Measurements from ENCODE around the gene PELI1.
"Not testable (repeated sequence)": the region's sequence is repeated elsewhere in the genome, so short reads cannot be mapped to it uniquely, and the experiment has no call there.

PELI1 gene

GRCh38 chr2:64120928-64121327 lies 23.3 kb downstream of the PELI1 start:
- DNase-seq = no peak

- DNase-seq = no peak
Measured at GRCh38 chr2:64120008-64120407, 24.2 kb downstream of the PELI1 start.

- DNase-seq = no peak
Measured at GRCh38 chr2:64119369-64119768, 24.9 kb downstream of the PELI1 start.

DNA sequence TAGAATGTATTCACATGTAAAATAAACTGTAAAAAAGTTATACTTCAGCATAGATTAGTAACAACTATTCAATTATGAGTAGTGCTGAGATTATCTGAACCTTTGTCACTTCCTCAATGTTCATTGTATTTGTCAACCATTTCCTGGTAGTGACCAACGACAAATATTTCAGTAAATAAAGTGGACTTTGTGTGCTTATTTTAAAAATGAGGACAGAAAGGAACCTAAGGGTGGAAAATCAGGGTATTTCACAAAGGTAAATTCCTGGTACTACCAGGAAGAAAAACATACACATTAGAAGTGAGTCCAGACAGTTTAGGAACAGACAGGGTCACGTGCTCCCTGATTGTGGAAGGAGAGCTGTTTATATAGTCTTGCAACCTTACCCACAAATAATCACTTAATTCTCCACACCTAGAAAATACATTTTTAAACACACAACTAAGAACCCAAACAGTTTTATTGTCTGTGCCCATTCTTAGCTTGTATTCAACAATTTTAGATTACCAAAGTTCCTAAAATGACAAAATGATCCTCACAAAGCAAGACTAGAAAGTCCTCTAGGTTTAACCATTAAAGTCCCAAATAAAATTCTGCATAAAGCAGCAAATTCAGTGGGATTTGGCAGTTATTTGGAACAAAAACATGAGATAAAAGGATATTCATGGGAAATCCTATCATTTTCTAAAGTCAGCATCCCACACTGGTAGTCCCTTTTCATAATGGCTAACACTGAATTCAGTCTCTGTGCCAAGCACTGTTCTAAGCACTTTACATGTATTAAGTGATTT lies 28.2 kb downstream of the PELI1 start:
- no peak for DNase-seq

GRCh38 chr2:64114912-64115277 lies 29.3 kb downstream of the PELI1 start:
- DNase-seq = no peak

DNA sequence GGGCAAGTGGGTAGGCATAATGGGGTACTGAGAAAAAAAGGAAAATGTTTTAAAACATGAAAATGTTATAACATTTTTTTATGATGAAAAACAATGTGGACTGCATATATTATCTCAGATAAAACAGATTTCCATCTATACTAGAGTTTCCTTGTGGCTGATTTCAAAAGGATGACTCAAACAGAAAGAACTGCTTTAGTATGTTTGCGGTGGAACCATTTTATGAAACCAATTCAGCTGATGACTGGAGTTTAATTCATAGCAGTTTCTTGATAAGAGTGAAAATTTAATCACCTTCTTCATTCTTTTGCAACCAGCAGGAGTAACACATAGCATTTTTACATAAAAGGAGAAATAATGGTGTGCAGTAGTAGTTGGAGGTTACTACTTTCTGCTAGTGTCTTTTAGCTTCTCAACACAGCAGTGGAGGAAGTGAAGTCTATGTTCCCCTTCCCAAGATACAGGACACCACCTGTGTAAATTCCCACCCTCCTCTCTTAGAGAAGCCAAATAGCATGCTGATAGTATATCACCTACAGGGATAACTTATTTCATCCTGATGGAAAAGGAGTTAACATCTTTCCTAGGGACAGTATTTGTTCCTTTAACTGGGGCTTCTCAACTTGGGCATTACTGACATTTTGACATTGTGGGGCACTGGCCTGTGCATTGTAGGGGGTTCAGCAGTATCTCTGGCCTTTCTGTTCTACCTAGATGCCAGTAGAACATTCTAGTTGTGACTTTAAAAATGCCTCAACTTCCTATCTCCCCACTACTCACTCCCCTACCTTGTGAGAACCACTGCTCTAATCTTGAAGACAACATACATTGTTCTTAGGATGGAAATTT lies 29.9 kb downstream of the PELI1 start:
- DNase-seq = peak; percentile 34

DNA sequence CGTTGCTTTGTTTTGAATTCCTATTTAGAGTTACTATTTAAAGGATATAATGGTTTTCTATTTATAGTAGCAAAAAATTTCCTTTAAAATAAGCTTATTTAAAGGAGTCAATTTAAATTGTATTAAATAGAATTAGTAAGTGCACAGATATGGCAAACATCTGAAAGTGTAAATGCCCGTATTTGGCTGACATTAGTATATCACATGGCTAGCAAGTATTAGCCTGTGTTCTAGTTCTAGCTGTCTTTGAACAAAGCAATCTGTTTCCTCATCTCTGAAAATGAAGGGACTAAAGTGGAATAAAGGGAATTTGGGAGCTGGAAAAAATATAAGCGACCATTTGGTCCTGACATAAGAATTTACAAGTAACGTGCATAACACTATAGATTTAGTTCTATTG lies 32.2 kb downstream of the PELI1 start:
- no peak for DNase-seq

GRCh38 chr2:64111426-64111825 lies 32.8 kb downstream of the PELI1 start:
- DNase-seq = no peak

DNA sequence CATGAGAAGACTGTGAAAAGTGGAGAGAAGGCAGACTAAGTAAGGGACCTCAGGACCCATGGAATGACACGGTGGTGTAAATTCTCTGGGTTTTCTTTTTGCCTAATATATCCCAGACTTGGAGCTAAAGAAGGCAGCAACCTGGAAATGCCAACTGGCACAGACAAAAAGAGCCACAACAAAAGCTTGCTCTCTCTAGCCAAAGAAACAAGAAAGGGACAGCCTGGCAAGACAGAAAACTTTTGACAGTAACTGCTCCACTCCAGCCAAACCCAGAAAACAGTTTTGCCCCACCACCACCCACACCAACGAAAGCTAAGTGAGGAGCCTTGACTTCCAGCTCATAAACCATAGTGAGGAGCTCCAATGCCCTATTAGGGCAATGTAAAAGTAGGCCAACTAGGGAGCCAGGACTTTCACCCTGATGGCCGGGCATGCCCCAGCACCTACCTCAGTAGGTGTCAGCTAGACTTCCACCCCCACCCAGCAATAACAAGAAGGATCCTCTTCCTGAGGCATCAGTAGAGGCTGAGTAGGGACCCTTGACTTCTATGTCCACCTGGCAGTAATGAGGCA lies 35.5 kb downstream of the PELI1 start:
- DNase-seq = no peak

- no peak for DNase-seq
Measured at GRCh38 chr2:64106481-64106880, 37.7 kb downstream of the PELI1 start.

DNA sequence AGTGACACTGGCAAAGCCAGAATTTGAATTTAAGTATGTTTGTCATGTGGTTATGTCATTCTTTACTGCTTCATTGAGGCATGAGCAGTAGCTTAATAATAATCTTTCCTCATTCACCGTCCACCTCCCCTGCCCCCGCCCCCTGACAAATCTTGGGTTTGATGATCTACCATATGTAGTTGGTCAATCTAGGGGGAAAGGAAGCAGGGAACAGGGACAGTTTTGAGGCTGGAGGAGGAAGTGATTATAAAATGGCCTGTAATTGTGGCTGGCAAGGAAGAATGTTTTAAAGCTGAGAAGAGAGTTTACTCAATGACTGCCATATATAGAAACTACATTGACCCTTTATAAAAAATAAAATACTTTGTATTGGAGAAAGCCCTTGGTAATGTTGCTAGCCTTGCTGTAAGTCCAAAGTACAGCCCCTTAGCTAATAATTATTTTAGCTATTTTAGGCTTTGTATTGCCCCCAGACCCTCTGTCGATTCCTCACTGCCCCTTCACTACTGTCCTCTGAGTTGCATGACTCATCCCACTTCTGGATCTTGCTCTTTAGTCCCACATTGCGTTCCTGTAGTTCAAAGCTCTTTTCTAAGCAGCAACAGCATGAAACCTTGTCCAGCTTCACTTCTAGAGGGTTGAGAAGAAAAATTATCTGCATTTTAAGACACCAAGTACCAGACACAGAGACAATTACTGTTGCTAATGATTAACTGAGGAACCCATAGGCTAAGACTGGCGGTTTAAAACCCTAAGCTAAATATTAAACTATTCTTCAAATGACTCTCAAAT lies 38.4 kb downstream of the PELI1 start:
- no peak for DNase-seq

- no peak for DNase-seq
Measured at GRCh38 chr2:64104933-64105332, 39.3 kb downstream of the PELI1 start.

- DNase-seq = not testable (repeated sequence)
Measured at GRCh38 chr2:64102736-64103135, 41.5 kb downstream of the PELI1 start.

DNA sequence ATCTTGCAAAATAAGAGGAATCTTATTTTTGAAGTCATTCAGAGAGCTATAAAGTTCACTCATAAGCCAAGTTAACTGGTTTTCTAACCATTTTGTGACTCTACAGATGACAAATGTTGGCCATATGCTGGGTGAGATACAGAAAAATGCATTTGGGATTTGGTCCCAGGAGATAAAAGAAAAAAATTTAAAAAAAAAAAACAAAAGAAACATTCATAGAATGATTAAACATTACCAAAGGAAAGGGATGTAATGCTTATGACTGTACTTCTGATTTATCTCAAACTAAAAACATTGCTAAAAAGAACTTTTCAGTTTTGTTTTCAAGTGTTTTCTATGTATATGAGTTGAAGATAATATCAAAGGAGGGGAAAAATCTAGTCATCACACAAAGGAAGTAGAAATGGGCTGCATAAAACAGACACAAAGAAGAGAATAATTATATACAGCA lies 43.1 kb downstream of the PELI1 start:
- DNase-seq = peak; percentile 7

- DNase-seq = not testable (repeated sequence)
Measured at GRCh38 chr2:64100584-64100983, 43.6 kb downstream of the PELI1 start.

GRCh38 chr2:64094663-64095382 lies 49.4 kb downstream of the PELI1 start:
- DNase-seq = no peak

DNA sequence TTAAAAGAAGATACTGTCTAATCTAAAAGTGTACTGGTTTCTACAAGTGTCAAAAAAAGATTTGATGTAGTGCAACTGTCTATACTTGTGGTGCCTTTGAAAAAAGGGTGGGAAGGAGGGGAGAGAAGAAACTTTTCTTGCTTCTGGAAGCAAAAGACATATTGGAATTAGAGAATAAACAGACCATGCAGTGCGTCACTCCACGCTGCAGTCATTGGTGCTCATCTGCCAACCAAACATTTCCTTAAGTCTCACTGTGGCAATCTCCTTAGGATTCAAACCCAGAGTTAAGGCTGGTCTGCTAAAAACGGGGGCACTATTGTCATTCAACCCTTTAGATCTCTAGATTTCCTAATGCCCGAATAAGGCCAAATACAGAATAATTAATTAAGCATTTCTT lies 50.9 kb downstream of the PELI1 start:
- DNase-seq = no peak

DNA sequence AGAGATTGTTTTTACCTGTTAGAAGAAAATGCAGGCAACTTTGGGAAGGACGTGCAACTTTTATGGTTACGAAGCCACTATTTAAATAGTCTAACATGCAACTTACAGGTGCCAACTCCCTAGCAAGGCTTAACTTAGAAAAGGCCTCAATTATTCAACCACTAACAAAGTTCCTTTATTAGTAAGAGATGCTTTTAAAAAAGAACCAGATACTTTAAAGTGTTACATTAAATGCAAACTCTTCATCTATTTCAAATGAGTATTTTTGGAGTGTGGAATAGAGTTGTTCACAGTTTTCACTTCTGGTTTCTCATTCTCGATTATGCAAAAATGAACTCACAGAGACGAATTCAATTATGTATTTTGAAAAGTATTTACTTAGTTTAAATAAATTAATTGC lies 51.7 kb downstream of the PELI1 start:
- DNase-seq = no peak

- no peak for DNase-seq
Measured at GRCh38 chr2:64090264-64090663, 54.0 kb downstream of the PELI1 start.

DNA sequence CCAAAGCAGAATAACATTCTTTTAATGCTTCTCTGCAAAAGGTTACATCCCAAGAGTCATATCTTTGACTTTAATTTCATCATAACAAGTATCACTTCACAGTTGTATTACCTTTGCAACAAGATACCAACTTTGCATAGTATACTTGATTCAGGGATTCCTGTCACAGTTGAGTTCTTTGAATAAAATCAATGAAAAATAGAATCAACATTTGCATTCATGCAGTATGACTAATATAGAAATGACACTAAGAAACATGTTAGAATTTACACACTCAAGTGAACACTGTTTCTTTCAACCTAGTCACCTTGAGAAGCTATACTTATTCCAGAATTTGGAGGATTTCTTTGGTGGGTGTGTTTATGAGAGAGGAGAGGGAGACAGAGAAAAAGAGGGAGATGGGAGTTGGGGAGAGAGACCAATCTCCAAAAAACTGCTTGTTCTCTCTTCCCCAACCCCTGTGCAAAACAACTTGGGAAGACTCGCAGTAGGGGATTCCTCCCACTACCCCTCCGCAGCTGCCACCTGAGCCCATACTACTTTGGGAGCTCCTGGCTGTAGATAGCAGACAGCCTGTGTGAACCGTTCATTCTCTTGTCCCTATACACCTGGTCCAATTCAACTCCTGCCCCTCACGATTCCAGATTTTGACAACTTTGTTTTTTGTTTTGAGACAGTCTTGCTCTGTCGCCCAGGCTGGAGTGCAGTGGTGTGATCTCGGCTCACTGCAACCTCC lies 57.7 kb downstream of the PELI1 start:
- no peak for DNase-seq

GRCh38 chr2:64085936-64086335 lies 58.3 kb downstream of the PELI1 start:
- DNase-seq = no peak
